ENCODE results near the gene FUZ.

- no peak for TF ChIP-seq EZH2 (IDR thresholded peaks at IDR 0.05; ENCODE audit: borderline replicate concordance, insufficient read depth, low read depth, low read length, poor library complexity, severe bottlenecking)
- TF ChIP-seq CTCF (IDR thresholded peaks at IDR 0.05), result no peak
Observed at GRCh38 chr19:49802836-49803528, 10.1 kb downstream of the FUZ start.
